GM21786 (cell line): ENCODE measurements around the gene HDAC9.

Experiments used
- ATAC-seq: cut with Tn5 transposase; IDR thresholded peaks from one replicate; pipeline ENCODE4 v1.9.1; 2021; ENCODE audit not compliant: unreplicated experiment

The HDAC9 gene

GRCh38 chr7:18580950-18581349, 85.4 kb downstream of the HDAC9 start:
- ATAC-seq, result no peak

GRCh38 chr7:18583305-18583704, 87.8 kb downstream of the HDAC9 start:
- no peak for ATAC-seq

- ATAC-seq, result no peak
Observed at GRCh38 chr7:18590241-18590640, 94.7 kb downstream of the HDAC9 start.

- no peak for ATAC-seq
Observed at GRCh38 chr7:18590744-18591340, 95.3 kb downstream of the HDAC9 start.

GRCh38 chr7:18593602-18594279, 98.2 kb downstream of the HDAC9 start:
- ATAC-seq, result no peak

GRCh38 chr7:18597754-18598153, 102.2 kb downstream of the HDAC9 start:
- no peak for ATAC-seq

- ATAC-seq, result no peak
Observed at GRCh38 chr7:18607025-18607424, 111.5 kb downstream of the HDAC9 start.

GRCh38 chr7:18610331-18610948, 114.9 kb downstream of the HDAC9 start:
- ATAC-seq, result no peak

GRCh38 chr7:18614841-18615240, 119.3 kb downstream of the HDAC9 start:
- no peak for ATAC-seq

GRCh38 chr7:18619311-18619710, 123.8 kb downstream of the HDAC9 start:
- ATAC-seq, result no peak

GRCh38 chr7:18623389-18623788, 127.8 kb downstream of the HDAC9 start:
- ATAC-seq, result no peak

GRCh38 chr7:18624459-18624858, 128.9 kb downstream of the HDAC9 start:
- no peak for ATAC-seq

- no peak for ATAC-seq
Observed at GRCh38 chr7:18626086-18626485, 130.5 kb downstream of the HDAC9 start.

- ATAC-seq, result no peak
Observed at GRCh38 chr7:18626717-18627116, 131.2 kb downstream of the HDAC9 start.

GRCh38 chr7:18637516-18637915, 142.0 kb downstream of the HDAC9 start:
- ATAC-seq, result no peak

GRCh38 chr7:18638594-18639452, 143.3 kb downstream of the HDAC9 start:
- ATAC-seq, result no peak

- ATAC-seq, result no peak
Observed at GRCh38 chr7:18639711-18640110, 144.2 kb downstream of the HDAC9 start.

- no peak for ATAC-seq
Observed at GRCh38 chr7:18644981-18645380, 149.4 kb downstream of the HDAC9 start.

- no peak for ATAC-seq
Observed at GRCh38 chr7:18647582-18647981, 152.0 kb downstream of the HDAC9 start.

GRCh38 chr7:18648849-18649758, 153.6 kb downstream of the HDAC9 start:
- ATAC-seq, result no peak
